ENCODE measurements around the gene IFT57. TPM values are rescaled to one million over a fixed set of nuclear protein-coding genes. Genes with fewer than 3 reads are reported as not detected.
A peak's percentile ranks its signal among the peaks of the same experiment; 100 is the strongest.

Gene IFT57
- total RNA-seq, 6 experiments from 2014 or later: 53.6 to 65.3 (median 58.7) TPM

- Mint-ChIP-seq H3K9me3 (no peaks in the 10 kb centered on the region), H3K36me3 (ENCODE audit: low read depth) (peaks cover 20% of the 10 kb centered on the region), H3K27me3 (ENCODE audit: insufficient read depth) (no peaks in the 10 kb centered on the region), H3K4me1 (ENCODE audit: low read depth) (peaks cover 64% of the 10 kb centered on the region), H3K4me3 (peak overlapping the region; percentile 54), H3K27ac (no peak overlapping the region)
- no peak for TF ChIP-seq CTCF (IDR thresholded peaks at IDR 0.05)
- DNase-seq: no peak
Observed at GRCh38 chr3:108218811-108219210, 3.4 kb downstream of the IFT57 start.

GRCh38 chr3:108215871-108216270 is 6.4 kb downstream of the IFT57 start:
- no peak for DNase-seq
- Mint-ChIP-seq H3K27me3 (ENCODE audit: insufficient read depth) (no peaks in the 10 kb centered on the region; the same call in 1 of the 2 replicates), H3K36me3 (ENCODE audit: low read depth) (peaks cover 34% of the 10 kb centered on the region), H3K4me3 (peak overlapping the region; percentile 71), H3K27ac (peak overlapping the region; percentile 20), H3K4me1 (ENCODE audit: low read depth) (peaks cover 65% of the 10 kb centered on the region), H3K9me3 (no peaks in the 10 kb centered on the region)
- no peak for TF ChIP-seq CTCF (IDR thresholded peaks at IDR 0.05)

GRCh38 chr3:108209579-108209978 is 12.6 kb downstream of the IFT57 start:
- Mint-ChIP-seq H3K4me1 (ENCODE audit: low read depth) (peaks cover 22% of the 10 kb centered on the region), H3K4me3 (no peak overlapping the region), H3K36me3 (ENCODE audit: low read depth) (peaks cover 28% of the 10 kb centered on the region), H3K9me3 (no peaks in the 10 kb centered on the region), H3K27me3 (ENCODE audit: insufficient read depth) (no peaks in the 10 kb centered on the region; the same call in 1 of the 2 replicates), H3K27ac (no peak overlapping the region)
- TF ChIP-seq CTCF (IDR thresholded peaks at IDR 0.05): no peak
- no peak for DNase-seq

GRCh38 chr3:108208831-108209230 is 13.4 kb downstream of the IFT57 start:
- DNase-seq: no peak
- no peak for TF ChIP-seq CTCF (IDR thresholded peaks at IDR 0.05)
- peaks cover 19% of the 10 kb centered on the region for H3K4me1 Mint-ChIP-seq (ENCODE audit: low read depth)
- H3K36me3 Mint-ChIP-seq (ENCODE audit: low read depth): peaks cover 33% of the 10 kb centered on the region
- H3K27me3 Mint-ChIP-seq (ENCODE audit: insufficient read depth): no peaks in the 10 kb centered on the region; the same call in 1 of the 2 replicates
- no peaks in the 10 kb centered on the region for H3K9me3 Mint-ChIP-seq
- H3K4me3 Mint-ChIP-seq: no peak overlapping the region
- no peak overlapping the region for H3K27ac Mint-ChIP-seq

- TF ChIP-seq CTCF (IDR thresholded peaks at IDR 0.05): peak; percentile 24; the same call in 1 of the 2 replicates
- Mint-ChIP-seq H3K36me3 (ENCODE audit: low read depth) (peaks cover 14% of the 10 kb centered on the region), H3K27ac (peak overlapping the region; percentile 88), H3K4me1 (ENCODE audit: low read depth) (peaks cover 33% of the 10 kb centered on the region), H3K27me3 (ENCODE audit: insufficient read depth) (no peaks in the 10 kb centered on the region), H3K9me3 (no peaks in the 10 kb centered on the region), H3K4me3 (no peak overlapping the region; the same call in 1 of the 2 replicates)
- peak; percentile 78 for DNase-seq
Observed at GRCh38 chr3:108202834-108203233, 19.4 kb downstream of the IFT57 start.

- H3K4me1 Mint-ChIP-seq (ENCODE audit: low read depth): peaks cover 33% of the 10 kb centered on the region
- peak overlapping the region; percentile 48; the same call in 1 of the 2 replicates for H3K4me3 Mint-ChIP-seq
- DNase-seq: peak; percentile 68
- H3K36me3 Mint-ChIP-seq (ENCODE audit: low read depth): peaks cover 14% of the 10 kb centered on the region
- H3K27me3 Mint-ChIP-seq (ENCODE audit: insufficient read depth): no peaks in the 10 kb centered on the region
- no peak for TF ChIP-seq CTCF (IDR thresholded peaks at IDR 0.05)
- H3K9me3 Mint-ChIP-seq: no peaks in the 10 kb centered on the region
- H3K27ac Mint-ChIP-seq: peak overlapping the region; percentile 88
Observed at GRCh38 chr3:108202080-108202479, 20.1 kb downstream of the IFT57 start.
